Measurements from ENCODE around the gene CXCL3.

Gene CXCL3

GRCh38 chr4:74055096-74055495 is 16.6 kb upstream of the CXCL3 start:
- no peak for DNase-seq

DNA sequence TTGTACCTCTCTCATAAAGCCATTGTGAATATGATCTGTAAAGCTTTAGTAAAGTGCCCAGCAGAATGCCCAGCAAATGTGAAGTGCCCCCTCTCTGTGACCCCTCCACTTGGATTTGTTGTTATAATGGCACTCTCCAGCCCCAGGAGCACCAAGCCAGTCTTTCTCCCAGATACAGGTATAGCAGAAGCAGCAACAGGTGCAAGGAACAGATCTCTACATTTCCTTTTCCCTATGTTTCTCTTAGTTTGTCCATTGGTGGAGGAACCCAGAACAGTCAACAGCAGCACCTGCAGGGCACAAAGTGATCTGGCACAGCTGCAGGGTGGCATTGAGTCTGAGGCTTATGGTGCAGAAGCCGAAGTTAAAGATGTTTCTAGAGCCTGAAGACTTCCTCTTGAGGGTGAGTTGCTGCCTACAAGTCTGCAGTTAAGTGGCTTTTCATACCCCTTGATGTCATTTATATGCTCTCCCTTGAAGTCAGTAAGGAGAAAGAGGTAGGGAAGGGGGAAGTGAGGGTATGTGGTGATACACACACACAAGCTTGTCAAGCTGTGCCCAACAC is 16.1 kb upstream of the CXCL3 start:
- no peak for DNase-seq

DNA sequence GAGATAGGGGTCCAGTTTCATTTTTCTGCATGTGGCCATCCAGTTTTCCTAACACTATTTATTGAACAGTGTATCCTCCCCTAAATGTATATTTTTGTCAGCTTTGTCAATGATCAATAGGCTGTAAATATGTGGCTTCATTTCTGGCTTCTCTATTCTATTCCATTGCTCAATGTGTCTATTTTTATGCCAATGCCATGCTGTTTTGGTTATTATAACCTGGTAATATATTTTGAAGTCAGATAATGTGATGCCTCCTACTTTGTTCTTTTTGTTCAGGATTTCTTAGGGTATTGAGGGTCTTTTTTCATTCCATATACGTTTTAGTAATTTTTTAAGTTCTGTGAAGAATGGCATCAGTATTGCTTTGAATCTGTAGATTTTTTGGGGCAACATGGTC is 8.7 kb upstream of the CXCL3 start:
- DNase-seq = no peak

DNA sequence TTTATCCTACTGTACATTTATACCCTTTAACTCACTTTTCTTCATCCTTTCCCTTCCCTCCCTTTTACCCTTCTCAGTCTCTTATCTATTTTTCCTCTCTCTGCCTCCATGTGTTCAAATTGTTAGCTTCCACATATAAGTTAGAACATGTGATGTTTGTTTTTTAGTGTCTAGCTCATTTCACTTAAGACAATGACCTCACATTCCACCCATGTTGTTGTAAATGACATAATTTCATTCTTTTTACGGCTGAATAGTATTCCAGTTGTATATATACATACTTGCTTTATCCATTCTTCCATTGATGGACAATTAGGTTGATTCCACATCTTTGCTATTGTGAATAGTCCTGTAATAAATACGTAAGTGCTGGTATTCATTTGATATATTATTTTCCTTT is 7.3 kb upstream of the CXCL3 start:
- DNase-seq = no peak

DNA sequence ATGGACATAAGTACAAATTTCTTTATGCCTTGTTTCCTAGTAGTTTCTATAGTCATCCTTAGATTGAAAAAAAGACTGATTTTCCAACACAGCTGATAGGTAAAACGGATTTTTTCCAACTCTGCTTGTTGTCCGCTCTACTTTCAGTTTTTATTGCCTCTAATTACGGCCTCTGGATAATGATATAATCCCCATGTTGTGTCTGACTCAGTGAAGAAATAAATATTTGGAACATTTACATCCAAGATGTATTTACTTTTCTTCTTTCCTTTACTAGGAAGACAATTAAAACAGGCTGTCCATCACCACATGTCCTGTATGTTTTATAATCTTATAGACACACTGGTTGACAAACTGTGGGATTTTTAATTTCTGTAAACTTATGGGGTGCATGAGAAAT is 6.8 kb upstream of the CXCL3 start:
- no peak for DNase-seq

- no peak for DNase-seq
Observed at GRCh38 chr4:74044677-74045076, 6.2 kb upstream of the CXCL3 start.

DNA sequence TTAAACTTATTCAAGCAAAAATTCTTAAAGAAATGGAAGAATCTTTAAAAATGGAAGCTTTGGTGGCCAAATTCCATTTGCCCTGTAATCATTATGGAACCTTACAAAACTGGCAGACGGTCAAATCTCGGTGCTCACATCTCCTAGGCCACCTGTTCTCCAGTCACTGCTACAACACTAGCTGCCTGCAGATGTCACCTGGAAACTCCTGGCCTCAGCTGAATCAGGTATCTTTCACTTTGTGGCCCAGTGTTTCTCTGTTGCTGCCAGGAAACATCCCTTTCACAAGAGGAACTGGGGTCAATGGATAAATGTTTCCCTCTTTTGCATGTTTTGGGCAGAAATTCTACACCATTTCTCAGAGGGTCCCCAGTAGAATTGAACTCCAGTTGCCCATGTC is 4.2 kb upstream of the CXCL3 start:
- no peak for DNase-seq

DNA sequence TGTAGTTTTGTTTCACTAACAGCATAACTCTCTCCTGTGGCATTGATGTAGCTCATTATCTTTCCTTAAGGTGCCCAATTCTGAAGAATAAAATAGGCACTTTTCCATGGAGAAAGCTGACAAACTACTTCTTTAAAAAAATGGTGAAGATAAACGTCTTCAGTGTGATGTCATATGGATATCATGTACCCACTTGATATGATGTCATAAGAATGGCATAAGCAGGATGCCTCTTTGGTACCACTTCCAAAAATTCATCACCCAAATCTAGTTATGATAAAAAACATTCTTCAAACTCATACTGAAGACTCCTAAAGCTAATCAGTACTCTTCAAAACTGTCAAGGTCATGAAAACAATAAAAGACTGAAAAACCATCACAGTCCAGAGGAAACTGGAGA is 2.9 kb upstream of the CXCL3 start:
- no peak for DNase-seq

DNA sequence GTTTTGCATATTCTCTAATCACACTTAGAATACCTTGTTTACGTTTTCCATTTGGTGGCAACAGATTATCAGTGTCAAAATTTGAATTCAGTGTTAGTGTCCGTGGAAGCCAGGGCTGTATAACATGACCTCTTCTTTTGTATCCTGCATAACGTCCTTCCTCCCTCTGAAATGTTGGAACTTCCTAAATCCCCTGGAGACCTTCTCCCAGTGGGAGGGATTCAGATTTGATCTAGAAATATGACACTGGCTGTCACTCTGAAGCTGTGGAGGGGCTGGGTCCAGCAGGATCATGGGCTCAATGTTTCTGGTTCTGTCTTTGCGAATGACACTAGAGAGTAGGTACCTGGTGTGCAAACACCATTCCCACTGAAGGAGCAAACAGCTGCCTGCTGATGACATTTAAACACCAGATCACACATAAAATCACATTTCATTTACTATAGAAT is 850 bp upstream of the CXCL3 start:
- DNase-seq = no peak

GRCh38 chr4:74038086-74038424 is 434 bp downstream of the CXCL3 start:
- DNase-seq = no peak

DNA sequence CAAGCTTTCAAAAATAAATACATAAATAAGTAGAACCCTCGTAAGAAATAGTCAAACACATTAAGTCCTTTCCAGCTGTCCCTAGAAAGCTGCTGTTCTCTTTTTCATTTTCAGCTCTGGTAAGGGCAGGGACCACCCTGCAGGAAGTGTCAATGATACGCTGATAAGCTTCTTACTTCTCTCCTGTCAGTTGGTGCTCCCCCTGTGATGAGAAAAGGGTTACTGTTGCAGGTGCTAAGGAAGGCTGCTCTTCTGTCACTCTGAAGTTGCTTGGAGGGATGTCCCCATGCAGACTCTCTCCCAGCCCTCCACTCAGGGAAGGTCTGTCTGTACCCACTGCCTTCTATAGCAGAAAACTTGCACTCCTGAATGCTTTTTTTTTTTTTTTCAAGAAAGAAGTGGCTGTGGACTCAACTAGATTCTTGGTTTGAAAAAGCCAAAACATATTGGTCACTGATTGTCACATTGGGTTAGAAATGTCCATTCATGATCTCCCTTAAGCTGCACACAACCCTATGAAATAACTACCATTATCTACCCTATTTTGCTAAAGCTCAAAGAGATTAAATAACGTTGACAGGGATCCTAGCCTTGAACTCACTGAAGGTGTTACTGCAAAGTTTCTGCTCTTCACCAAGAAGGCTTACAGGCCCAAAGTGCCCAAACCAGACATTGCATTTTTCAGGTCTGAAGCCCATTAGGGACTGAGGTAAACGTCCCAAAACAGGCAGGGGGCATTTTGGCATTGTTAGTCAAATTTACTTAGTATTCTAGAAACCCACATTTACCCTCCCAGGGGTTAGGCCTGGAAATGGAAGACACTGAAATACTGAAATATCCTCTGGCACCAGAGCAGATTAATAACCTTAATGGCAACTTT is 1.2 kb downstream of the CXCL3 start:
- DNase-seq = no peak

DNA sequence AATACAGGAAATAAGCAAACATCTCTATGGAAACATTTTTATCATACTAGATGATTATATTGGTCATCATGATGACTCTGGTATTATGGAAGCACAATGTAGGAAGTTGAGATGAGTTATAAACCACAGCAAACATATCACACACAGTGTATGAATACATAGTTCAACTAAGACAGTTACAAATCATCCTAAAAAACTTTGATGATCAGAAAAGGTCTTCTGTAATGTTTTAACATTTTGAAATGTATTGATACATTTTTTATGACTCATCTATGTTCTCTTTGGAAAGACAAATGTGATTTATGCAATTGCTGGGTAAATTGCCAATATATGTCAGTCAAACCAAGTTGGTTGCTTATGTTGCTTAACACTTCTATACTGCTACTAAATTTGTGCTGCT is 4.8 kb downstream of the CXCL3 start:
- no peak for DNase-seq

DNA sequence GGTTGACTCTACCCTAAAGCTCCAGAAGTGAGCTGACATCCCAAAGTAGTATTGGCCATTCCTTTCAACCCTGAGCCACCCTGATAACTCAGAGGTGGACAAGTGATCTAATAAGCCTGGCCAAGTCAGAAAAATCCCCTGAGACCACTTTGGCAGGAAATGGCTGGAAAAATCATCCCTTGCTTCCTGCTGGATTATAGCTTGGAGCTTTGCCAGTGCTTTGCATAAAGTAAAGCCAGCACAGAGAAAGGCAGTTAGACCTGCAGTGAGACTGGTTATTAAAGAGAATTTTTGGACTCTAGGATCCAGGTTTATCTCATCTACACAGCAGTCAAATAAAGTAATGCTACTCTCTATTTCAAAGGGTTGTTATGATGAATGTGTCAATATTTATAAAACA is 6.4 kb downstream of the CXCL3 start:
- no peak for DNase-seq

DNA sequence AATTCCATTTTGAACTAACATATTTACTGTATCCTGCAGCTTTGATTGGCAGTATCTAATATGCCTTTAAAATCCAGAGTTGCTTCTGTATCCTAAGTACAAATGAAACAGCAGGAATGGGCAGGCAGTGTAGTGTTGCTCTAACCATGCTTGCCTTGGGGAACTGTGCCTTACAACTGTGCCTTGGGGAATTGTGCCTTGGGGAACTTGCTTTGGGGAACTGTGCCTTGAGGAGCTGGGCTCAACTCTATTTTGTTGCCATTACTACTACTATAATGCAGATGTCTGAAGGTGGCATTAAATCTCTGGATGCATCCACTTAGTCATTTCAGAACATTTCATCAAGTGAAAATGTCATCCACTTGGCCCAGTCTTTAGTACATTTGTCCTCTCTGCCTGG is 6.9 kb downstream of the CXCL3 start:
- DNase-seq = no peak

GRCh38 chr4:74030285-74030684 is 8.2 kb downstream of the CXCL3 start:
- no peak for DNase-seq

- no peak for DNase-seq
Observed at GRCh38 chr4:74028504-74028903, 10.0 kb downstream of the CXCL3 start.

- no peak for DNase-seq
Observed at GRCh38 chr4:74023709-74024108, 14.8 kb downstream of the CXCL3 start.

- no peak for DNase-seq
Observed at GRCh38 chr4:74021601-74022000, 16.9 kb downstream of the CXCL3 start.

GRCh38 chr4:74018771-74019170 is 19.7 kb downstream of the CXCL3 start:
- DNase-seq = no peak

GRCh38 chr4:74018116-74018515 is 20.4 kb downstream of the CXCL3 start:
- DNase-seq = no peak

DNA sequence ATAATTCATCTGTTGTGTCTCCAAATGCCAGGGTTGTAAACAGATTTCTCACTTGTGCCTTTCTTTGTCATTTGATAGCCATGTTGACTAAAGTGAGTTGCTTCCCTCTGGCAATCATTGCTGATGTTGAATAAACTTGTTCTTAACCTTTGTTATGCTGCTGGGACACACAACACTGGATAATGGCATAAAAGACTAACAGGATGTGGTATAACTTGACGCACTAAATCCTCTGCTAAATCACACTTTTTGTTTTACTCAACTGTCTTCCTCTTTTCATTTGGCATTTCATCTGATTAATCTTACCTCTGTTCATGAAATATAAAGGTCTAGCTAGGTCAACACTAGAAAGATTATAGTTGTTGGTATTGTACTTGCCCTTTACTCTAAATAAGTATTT is 22.4 kb downstream of the CXCL3 start:
- no peak for DNase-seq

- DNase-seq = no peak
Observed at GRCh38 chr4:74015126-74015780, 23.2 kb downstream of the CXCL3 start.

- no peak for DNase-seq
Observed at GRCh38 chr4:74014332-74014731, 24.2 kb downstream of the CXCL3 start.

DNA sequence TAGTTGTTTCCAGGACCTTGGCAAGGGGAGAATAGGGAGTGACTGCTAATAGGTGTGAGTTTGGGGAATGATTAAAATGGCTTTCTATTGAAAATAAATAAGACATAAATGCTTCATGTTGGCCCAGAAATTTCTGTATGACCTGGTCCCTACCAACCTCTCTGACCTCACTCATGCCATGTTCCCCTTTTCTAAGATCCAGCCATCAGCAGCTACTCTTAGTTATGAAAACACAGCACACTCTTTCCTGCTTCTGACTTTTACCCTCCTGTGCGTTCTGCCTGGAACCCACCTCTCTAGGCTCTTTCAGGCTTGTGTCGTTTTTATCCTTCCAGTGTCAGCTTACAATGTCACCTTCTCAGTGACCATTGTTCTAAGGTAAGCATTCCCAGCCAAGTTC is 25.2 kb downstream of the CXCL3 start:
- DNase-seq = no peak

Data from activated gamma-delta T cell treated with Interleukin-2 at 50 U/mL for 16 hours (primary cell).